Effector memory CD4-positive, alpha-beta T cell (primary cell): Measurements from ENCODE around the gene TFDP2.
"Not testable (repeated sequence)": the region's sequence is repeated elsewhere in the genome, so short reads cannot be mapped to it uniquely, and the experiment has no call there.

ENCODE experiments used
- DNase-seq, 3 donors: peaks; one replicate each; pipeline ENCODE4 v3.0.0-alpha.2; 2020
- H3K27ac ChIP-seq: 2 replicates; pipeline ENCODE4 v1.7.0; 2013; ENCODE audit warnings: mild to moderate bottlenecking, low read length, moderate library complexity; ENCODE audit not compliant: insufficient read depth, poor library complexity, severe bottlenecking
- H3K27me3 ChIP-seq: replicated peaks from 2 replicates; pipeline ENCODE4 v1.7.0; 2013; ENCODE audit warnings: mild to moderate bottlenecking, low read length; ENCODE audit not compliant: insufficient read depth, control insufficient read depth, poor library complexity, severe bottlenecking
- H3K36me3 ChIP-seq: 2 replicates; pipeline ENCODE4 v1.7.0; 2013; ENCODE audit warnings: mild to moderate bottlenecking, low read length, moderate library complexity; ENCODE audit not compliant: control insufficient read depth, insufficient read depth
- H3K4me1 ChIP-seq: 2 replicates; pipeline ENCODE4 v1.7.0; 2013; ENCODE audit warnings: low read length, mild to moderate bottlenecking; ENCODE audit not compliant: control insufficient read depth, insufficient read depth, poor library complexity, severe bottlenecking
- H3K4me3 ChIP-seq: 2 replicates; pipeline ENCODE4 v1.7.0; 2013; ENCODE audit warnings: low read length, low read depth, mild to moderate bottlenecking; ENCODE audit not compliant: insufficient read depth, poor library complexity, severe bottlenecking
- H3K9me3 ChIP-seq: 2 replicates; pipeline ENCODE4 v1.7.0; 2013; ENCODE audit warnings: mild to moderate bottlenecking, low read length, moderate library complexity; ENCODE audit not compliant: control insufficient read depth

Gene TFDP2

GRCh38 chr3:142027300-142027699 lies 122.0 kb downstream of the TFDP2 start:
- Histone ChIP-seq H3K27me3 (no peaks in the 10 kb centered on the region), H3K36me3 (no peaks in the 10 kb centered on the region), H3K4me1 (no peaks in the 10 kb centered on the region), H3K4me3 (no peak overlapping the region), H3K27ac (no peak overlapping the region), H3K9me3 (no peaks in the 10 kb centered on the region)
- no peak for DNase-seq

GRCh38 chr3:142026333-142026732 lies 123.0 kb downstream of the TFDP2 start:
- Histone ChIP-seq H3K27ac (no peak overlapping the region), H3K9me3 (no peaks in the 10 kb centered on the region), H3K36me3 (no peaks in the 10 kb centered on the region), H3K27me3 (no peaks in the 10 kb centered on the region), H3K4me1 (no peaks in the 10 kb centered on the region), H3K4me3 (no peak overlapping the region)
- no peak for DNase-seq

- no peaks in the 10 kb centered on the region for H3K27me3 ChIP-seq
- H3K4me3 ChIP-seq: no peak overlapping the region
- no peaks in the 10 kb centered on the region for H3K4me1 ChIP-seq
- no peak for DNase-seq
- no peak overlapping the region for H3K27ac ChIP-seq
- H3K9me3 ChIP-seq: no peaks in the 10 kb centered on the region
- H3K36me3 ChIP-seq: no peaks in the 10 kb centered on the region
Observed at GRCh38 chr3:142022381-142022780, 127.0 kb downstream of the TFDP2 start.

GRCh38 chr3:142021127-142021526 lies 128.2 kb downstream of the TFDP2 start:
- H3K9me3 ChIP-seq: no peaks in the 10 kb centered on the region
- H3K4me1 ChIP-seq: no peaks in the 10 kb centered on the region
- no peak for DNase-seq
- H3K36me3 ChIP-seq: no peaks in the 10 kb centered on the region
- no peaks in the 10 kb centered on the region for H3K27me3 ChIP-seq
- H3K4me3 ChIP-seq: no peak overlapping the region
- no peak overlapping the region for H3K27ac ChIP-seq

GRCh38 chr3:142019794-142020320 lies 129.5 kb downstream of the TFDP2 start:
- Histone ChIP-seq H3K4me3 (no peak overlapping the region), H3K27me3 (no peaks in the 10 kb centered on the region), H3K27ac (no peak overlapping the region), H3K9me3 (no peaks in the 10 kb centered on the region), H3K36me3 (no peaks in the 10 kb centered on the region), H3K4me1 (no peaks in the 10 kb centered on the region)
- no peak for DNase-seq

GRCh38 chr3:142013993-142014392 lies 135.4 kb downstream of the TFDP2 start:
- no peak for DNase-seq
- no peak overlapping the region for H3K27ac ChIP-seq
- no peaks in the 10 kb centered on the region for H3K4me1 ChIP-seq
- no peaks in the 10 kb centered on the region for H3K36me3 ChIP-seq
- H3K9me3 ChIP-seq: no peaks in the 10 kb centered on the region
- H3K4me3 ChIP-seq: no peak overlapping the region
- no peaks in the 10 kb centered on the region for H3K27me3 ChIP-seq

- Histone ChIP-seq H3K27ac (no peak overlapping the region), H3K9me3 (no peaks in the 10 kb centered on the region), H3K4me1 (no peaks in the 10 kb centered on the region), H3K4me3 (no peak overlapping the region), H3K36me3 (no peaks in the 10 kb centered on the region), H3K27me3 (no peaks in the 10 kb centered on the region)
- no peak for DNase-seq
Observed at GRCh38 chr3:142013326-142013980, 135.9 kb downstream of the TFDP2 start.

- Histone ChIP-seq H3K9me3 (no peaks in the 10 kb centered on the region), H3K27me3 (no peaks in the 10 kb centered on the region), H3K36me3 (no peaks in the 10 kb centered on the region), H3K4me3 (no peak overlapping the region), H3K4me1 (no peaks in the 10 kb centered on the region), H3K27ac (no peak overlapping the region)
- DNase-seq: no peak
Observed at GRCh38 chr3:142009029-142009428, 140.3 kb downstream of the TFDP2 start.

GRCh38 chr3:142007710-142008399 lies 141.5 kb downstream of the TFDP2 start:
- H3K27ac ChIP-seq: no peak overlapping the region
- H3K4me3 ChIP-seq: no peak overlapping the region
- H3K9me3 ChIP-seq: no peaks in the 10 kb centered on the region
- no peaks in the 10 kb centered on the region for H3K27me3 ChIP-seq
- no peaks in the 10 kb centered on the region for H3K4me1 ChIP-seq
- H3K36me3 ChIP-seq: no peaks in the 10 kb centered on the region
- DNase-seq: no peak

- H3K4me3 ChIP-seq, DNase-seq, H3K4me1 ChIP-seq: not testable (repeated sequence)
Observed at GRCh38 chr3:142004957-142005356, 144.4 kb downstream of the TFDP2 start.

More at GRCh38 chr3:142004957-142005356, 144.4 kb downstream of the TFDP2 start:
- H3K27ac ChIP-seq, H3K9me3 ChIP-seq, H3K27me3 ChIP-seq, H3K36me3 ChIP-seq: not testable (repeated sequence)
